Measurements from ENCODE around the gene MARCHF9.

GRCh38 chr12:57744194-57744776, 10.6 kb upstream of the MARCHF9 start:
- TF ChIP-seq CTCF (IDR thresholded peaks at IDR 0.05) (no peak), EZH2 (IDR thresholded peaks at IDR 0.05) (no peak)
